GM10266 (cell line): ENCODE data around the gene MAPRE3.

Source experiments
- DNase-seq: peaks from one replicate; pipeline ENCODE4 v3.0.0; 2012; ENCODE audit errors: extremely low spot score
- CTCF ChIP-seq: IDR thresholded peaks from 2 replicates; pipeline ENCODE4 v1.5.1; 2012; ENCODE audit warnings: mild to moderate bottlenecking, low read depth; ENCODE audit not compliant: control insufficient read depth, insufficient read depth; ENCODE audit errors: missing control alignments

MAPRE3 gene

DNA sequence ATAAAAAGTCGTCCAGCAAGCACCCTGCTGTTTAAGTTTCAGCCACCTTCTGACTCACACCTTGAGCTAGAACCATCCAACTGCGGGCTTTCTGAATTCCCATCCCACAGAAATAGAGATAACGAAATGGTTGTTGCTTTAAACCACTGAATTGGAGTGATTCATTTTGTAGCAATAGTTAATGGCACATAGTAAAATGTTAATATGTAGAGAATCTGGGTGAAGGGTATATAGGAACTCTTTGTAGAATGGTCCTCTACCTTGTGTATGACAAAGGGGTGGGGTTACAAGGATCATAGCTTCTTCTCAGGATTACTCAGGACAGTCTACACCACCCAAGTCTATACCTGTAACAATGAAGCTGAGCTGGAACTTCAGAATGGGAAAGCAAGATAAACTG is 2.4 kb upstream of the MAPRE3 start:
- TF ChIP-seq CTCF: no peak

DNA sequence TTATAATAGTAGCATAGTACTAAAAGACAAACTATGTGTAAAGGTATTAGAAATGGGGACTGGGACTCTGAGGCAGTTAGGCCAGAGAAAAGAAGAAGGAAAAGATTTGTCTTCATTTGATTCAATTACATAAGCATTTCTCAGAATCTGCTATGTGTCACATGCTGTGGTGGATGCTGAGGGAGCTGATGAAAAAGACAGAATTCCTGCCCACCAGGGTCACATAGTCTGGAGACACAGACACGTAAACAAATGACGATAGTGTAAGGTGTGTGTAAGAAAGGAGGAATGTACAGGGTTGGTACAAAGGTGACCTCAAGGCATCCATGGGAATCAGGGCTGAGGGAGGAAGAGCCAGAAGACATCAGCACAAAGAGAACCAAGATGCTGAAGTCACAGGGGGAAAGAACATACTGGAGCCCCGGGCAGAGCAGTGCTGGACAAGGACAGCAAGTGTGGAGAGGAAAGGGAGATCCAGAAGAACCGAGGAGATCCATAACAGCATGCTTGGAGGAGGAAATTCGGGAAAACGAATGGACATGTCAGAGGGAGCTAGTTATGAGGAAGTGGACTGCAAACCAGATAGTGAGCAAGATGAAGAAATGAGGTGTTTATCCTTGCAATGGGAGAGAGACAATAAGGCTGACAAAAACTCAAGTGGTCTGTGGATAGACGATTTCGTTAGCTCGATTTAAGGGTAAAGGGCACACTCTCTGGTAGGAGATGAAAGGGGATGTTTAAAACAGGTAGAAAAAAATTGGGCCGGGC is 1.2 kb upstream of the MAPRE3 start:
- no peak for TF ChIP-seq CTCF
- DNase-seq: no peak

More for the DNA sequence above, 2.4 kb upstream of the MAPRE3 start:
- no peak for DNase-seq

DNA sequence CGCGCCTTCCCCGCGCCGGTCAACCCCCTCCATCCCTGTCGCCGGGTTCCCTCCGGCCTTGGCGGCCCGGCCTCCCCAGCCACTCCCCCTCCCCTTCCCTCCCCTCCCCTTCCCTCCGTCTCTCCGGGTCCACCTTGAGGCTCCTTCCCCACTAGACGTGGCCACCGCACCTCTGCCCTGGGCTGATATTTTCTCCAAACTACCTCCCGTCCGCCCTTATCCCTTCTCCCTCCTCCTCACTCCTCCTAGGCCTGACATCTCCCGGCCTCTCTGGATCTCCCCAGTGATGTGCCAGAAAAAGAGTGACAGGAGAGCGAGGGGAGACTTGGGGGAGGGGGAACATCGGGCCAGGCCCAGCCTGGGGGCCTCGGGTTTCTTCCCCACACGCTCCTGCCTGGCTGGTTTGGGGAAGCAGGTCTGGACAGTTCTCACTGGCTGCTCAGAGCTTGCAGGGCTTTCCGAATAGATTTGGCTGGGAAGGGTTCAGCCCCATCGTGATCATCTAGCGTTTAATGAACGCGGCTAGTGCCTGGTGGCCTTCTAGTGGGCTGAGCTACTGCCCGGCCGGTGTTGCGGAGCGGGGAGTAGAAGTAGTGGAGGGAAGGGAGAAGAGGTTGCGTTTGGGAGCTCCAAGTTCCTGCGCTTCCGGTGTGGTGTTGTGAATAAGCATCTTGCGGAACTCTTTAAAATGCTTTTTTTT is 641 bp downstream of the MAPRE3 start:
- DNase-seq: peak; percentile 31
- no peak for TF ChIP-seq CTCF

- DNase-seq: no peak
- TF ChIP-seq CTCF: no peak
Measured at GRCh38 chr2:26971911-26972786, 1.7 kb downstream of the MAPRE3 start.

GRCh38 chr2:26974352-26974751 is 3.9 kb downstream of the MAPRE3 start:
- no peak for TF ChIP-seq CTCF
- no peak for DNase-seq

DNA sequence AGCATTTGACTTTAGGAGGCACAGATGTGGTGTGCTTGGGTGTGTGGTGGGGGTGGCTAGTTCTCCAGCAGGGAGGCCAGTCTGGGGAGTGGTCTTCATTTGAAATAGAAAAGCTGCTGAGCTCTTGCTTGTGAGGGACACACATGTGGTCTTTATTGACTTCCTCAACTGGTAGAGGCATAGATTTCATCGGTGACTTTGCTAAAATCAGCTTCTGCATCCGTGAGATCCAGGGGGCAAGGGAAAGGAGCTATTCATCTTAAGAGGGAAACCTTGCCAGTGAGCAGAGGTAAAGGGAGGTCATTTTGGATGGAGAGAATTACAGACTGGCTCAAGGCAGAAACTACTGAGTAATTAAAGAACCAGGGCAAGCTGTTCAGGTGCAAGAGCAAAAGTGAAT is 4.7 kb downstream of the MAPRE3 start:
- no peak for TF ChIP-seq CTCF
- no peak for DNase-seq
